22Rv1 (cell line): ENCODE measurements around the gene TSSK6.

Source experiments
- CTCF ChIP-seq: fragments of 450-650 bp; IDR thresholded peaks from 2 replicates; pipeline ENCODE4 v1.5.1; 2017; ENCODE audit warnings: mild to moderate bottlenecking
- ZFX ChIP-seq: fragments of 450-650 bp; IDR thresholded peaks from 2 replicates; pipeline ENCODE4 v1.6.1; 2017; ENCODE audit warnings: antibody characterized with exemption, borderline replicate concordance

- TF ChIP-seq CTCF (no peak), ZFX (no peak)
Observed at GRCh38 chr19:19561946-19562664, 46.8 kb upstream of the TSSK6 start.
